Activated T-cell treated with anti-CD3 and anti-CD28 coated beads for 1 hour (primary cell): ENCODE data around the gene KIF18A.
"Not testable (repeated sequence)": the region's sequence is repeated elsewhere in the genome, so short reads cannot be mapped to it uniquely, and the experiment has no call there.

ENCODE experiments used
- DNase-seq: peaks from one replicate; pipeline ENCODE4 v3.0.0-alpha.2; 2020; ENCODE audit warnings: low read depth

Gene KIF18A

GRCh38 chr11:28107750-28108618 lies at the start of gene KIF18A, which contains the start of gene METTL15:
KIF18A (minus strand) TSS chr11:28108156; CDS start chr11:28097947, 10,209 bp downstream.
METTL15 (plus strand) TSS chr11:28108388; CDS start chr11:28113335, 4,947 bp downstream.
- peak; percentile 96 for DNase-seq

- DNase-seq, result no peak
Measured at GRCh38 chr11:28153586-28153985, 45.6 kb upstream of the KIF18A start.

GRCh38 chr11:28152743-28153142 lies 44.8 kb upstream of the KIF18A start:
- DNase-seq, result no peak

GRCh38 chr11:28146123-28146751 lies 38.3 kb upstream of the KIF18A start:
- no peak for DNase-seq

- no peak for DNase-seq
Measured at GRCh38 chr11:28144808-28145207, 36.9 kb upstream of the KIF18A start.

- DNase-seq, result no peak
Measured at GRCh38 chr11:28142724-28143123, 34.8 kb upstream of the KIF18A start.

GRCh38 chr11:28140689-28141455 lies 32.9 kb upstream of the KIF18A start:
- no peak for DNase-seq

GRCh38 chr11:28139841-28140415 lies 32.0 kb upstream of the KIF18A start:
- DNase-seq, result no peak

- DNase-seq, result no peak
Measured at GRCh38 chr11:28137832-28138231, 29.9 kb upstream of the KIF18A start.

- no peak for DNase-seq
Measured at GRCh38 chr11:28137366-28137765, 29.4 kb upstream of the KIF18A start.

GRCh38 chr11:28136157-28136556 lies 28.2 kb upstream of the KIF18A start:
- DNase-seq, result not testable (repeated sequence)

GRCh38 chr11:28133146-28133545 lies 25.2 kb upstream of the KIF18A start:
- DNase-seq, result no peak

- no peak for DNase-seq
Measured at GRCh38 chr11:28132548-28132947, 24.6 kb upstream of the KIF18A start.

- no peak for DNase-seq
Measured at GRCh38 chr11:28123151-28123581, 15.2 kb upstream of the KIF18A start.

GRCh38 chr11:28117712-28118111 lies 9.8 kb upstream of the KIF18A start:
- no peak for DNase-seq

- no peak for DNase-seq
Measured at GRCh38 chr11:28114731-28115130, 6.8 kb upstream of the KIF18A start.

- DNase-seq, result no peak
Measured at GRCh38 chr11:28114116-28114515, 6.2 kb upstream of the KIF18A start.

- no peak for DNase-seq
Measured at GRCh38 chr11:28110821-28111200, 2.9 kb upstream of the KIF18A start.

GRCh38 chr11:28110108-28110820 lies 2.3 kb upstream of the KIF18A start:
- DNase-seq, result peak; percentile 48

GRCh38 chr11:28108958-28109357 lies 1.0 kb upstream of the KIF18A start:
- DNase-seq, result no peak

GRCh38 chr11:28107191-28107749 lies 686 bp downstream of the KIF18A start:
- DNase-seq, result no peak
